HS-5 (cell line): ENCODE results near the gene OR2W3.
"Not testable (repeated sequence)": the region's sequence is repeated elsewhere in the genome, so short reads cannot be mapped to it uniquely, and the experiment has no call there.

Experiments
- DNase-seq: peaks from one replicate; pipeline ENCODE4 v3.0.0-alpha.2; 2012; ENCODE audit warnings: low read depth

The OR2W3 gene

GRCh38 chr1:247919952-247920351 is 24.6 kb downstream of the OR2W3 start, which contains the start of gene OR2T8:
TSS of gene OR2T8 (plus strand) at chr1:247920252. CDS start at chr1:247921018, 766 bp downstream.
- DNase-seq, result no peak

- no peak for DNase-seq
Measured at GRCh38 chr1:247923941-247924340, 28.6 kb downstream of the OR2W3 start.

GRCh38 chr1:247924868-247925267 is 29.5 kb downstream of the OR2W3 start, which contains the start of gene OR2AJ1:
TSS of gene OR2AJ1 (plus strand) at chr1:247924889. CDS start at chr1:247933769, 8,880 bp downstream.
- DNase-seq, result no peak

GRCh38 chr1:247933989-247934388 is 38.6 kb downstream of the OR2W3 start:
- no peak for DNase-seq

- DNase-seq, result no peak
Measured at GRCh38 chr1:247935781-247936180, 40.4 kb downstream of the OR2W3 start.

GRCh38 chr1:247936415-247936814 is 41.0 kb downstream of the OR2W3 start:
- no peak for DNase-seq

GRCh38 chr1:247936965-247937734 is 41.8 kb downstream of the OR2W3 start:
- not testable (repeated sequence) for DNase-seq

GRCh38 chr1:247942624-247943023 is 47.2 kb downstream of the OR2W3 start:
- DNase-seq, result no peak
